Peyer's patch (tissue), 4 donors: ENCODE results near the gene BLOC1S3.

Source experiments
- POLR2A ChIP-seq, 2 donors: fragments of 450-650 bp; IDR thresholded peaks; one replicate each; pipeline ENCODE4 v1.5.1; 2017; ENCODE audit warnings: antibody characterized with exemption in 2 of 2, mild to moderate bottlenecking in 2 of 2, moderate library complexity in 2 of 2
- TF ChIP-seq, protein P1 (sequence below), 6 experiments: fragments of 450-650 bp in 4 of 6; fragments of 200-600 bp in 2 of 6; sonication (generic) in 1 of 6; IDR thresholded peaks; one replicate each; pipeline ENCODE4 v1.5.1; 2017 to 2019; ENCODE audit warnings: antibody characterized with exemption in 6 of 6, mild to moderate bottlenecking in 3 of 6, moderate library complexity in 1 of 6

DNA sequence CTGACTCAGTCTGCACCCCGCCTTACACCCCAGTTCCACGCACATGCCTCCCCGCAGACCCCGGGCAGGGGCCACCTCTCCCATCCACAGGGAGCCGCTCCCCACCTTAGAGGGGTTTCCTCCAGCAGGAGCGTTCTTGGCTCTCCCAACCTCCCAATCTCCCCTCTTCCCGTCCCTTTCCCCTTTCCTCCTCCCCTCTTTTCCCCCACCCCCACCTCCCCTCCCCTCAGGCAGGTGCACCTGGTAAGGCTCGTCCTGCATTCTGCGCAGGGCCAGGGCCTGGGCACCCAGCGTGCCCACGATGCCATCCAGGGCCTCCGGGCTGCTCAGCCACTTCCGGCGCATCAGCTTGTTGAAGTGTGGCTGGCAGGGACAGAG is 39.4 kb downstream of the BLOC1S3 start:
- TF ChIP-seq, protein P1, sequence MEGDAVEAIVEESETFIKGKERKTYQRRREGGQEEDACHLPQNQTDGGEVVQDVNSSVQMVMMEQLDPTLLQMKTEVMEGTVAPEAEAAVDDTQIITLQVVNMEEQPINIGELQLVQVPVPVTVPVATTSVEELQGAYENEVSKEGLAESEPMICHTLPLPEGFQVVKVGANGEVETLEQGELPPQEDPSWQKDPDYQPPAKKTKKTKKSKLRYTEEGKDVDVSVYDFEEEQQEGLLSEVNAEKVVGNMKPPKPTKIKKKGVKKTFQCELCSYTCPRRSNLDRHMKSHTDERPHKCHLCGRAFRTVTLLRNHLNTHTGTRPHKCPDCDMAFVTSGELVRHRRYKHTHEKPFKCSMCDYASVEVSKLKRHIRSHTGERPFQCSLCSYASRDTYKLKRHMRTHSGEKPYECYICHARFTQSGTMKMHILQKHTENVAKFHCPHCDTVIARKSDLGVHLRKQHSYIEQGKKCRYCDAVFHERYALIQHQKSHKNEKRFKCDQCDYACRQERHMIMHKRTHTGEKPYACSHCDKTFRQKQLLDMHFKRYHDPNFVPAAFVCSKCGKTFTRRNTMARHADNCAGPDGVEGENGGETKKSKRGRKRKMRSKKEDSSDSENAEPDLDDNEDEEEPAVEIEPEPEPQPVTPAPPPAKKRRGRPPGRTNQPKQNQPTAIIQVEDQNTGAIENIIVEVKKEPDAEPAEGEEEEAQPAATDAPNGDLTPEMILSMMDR (IDR thresholded peaks at IDR 0.05), result no peak
- no peak for TF ChIP-seq POLR2A (IDR thresholded peaks at IDR 0.05)
